ENCODE data around the gene UBE2U. TPM values are rescaled to one million over a fixed set of nuclear protein-coding genes. Genes with fewer than 3 reads are reported as not detected.

UBE2U gene
- total and polyA plus RNA-seq, 2 of the 4 experiments (the other 2 are of a cell fraction): not detected

- Histone ChIP-seq H3K4me1 (ENCODE audit: control insufficient read depth, insufficient read depth, low read length) (no peaks in the 10 kb centered on the region), H3K14ac (replicated peaks; ENCODE audit: low read depth, low read length) (no peak overlapping the region), H3K9ac (ENCODE audit: low read depth, low read length) (no peak overlapping the region), H3K36me3 (ENCODE audit: control insufficient read depth, insufficient read depth, low read length) (no peaks in the 10 kb centered on the region), H2BK120ac (ENCODE audit: low read depth, low read length) (no peak overlapping the region), H3K4ac (ENCODE audit: low read depth, low read length) (no peak overlapping the region), H3K27ac (ENCODE audit: insufficient read depth, low read length) (no peak overlapping the region), H2BK15ac (ENCODE audit: low read depth, low read length) (no peak overlapping the region), H2AFZ (replicated peaks; ENCODE audit: low read length, poor library complexity) (no peak overlapping the region), H4K5ac (ENCODE audit: low read depth, low read length) (no peak overlapping the region), H3K9me3 (ENCODE audit: control insufficient read depth, insufficient read depth, low read length) (no peaks in the 10 kb centered on the region; the same call in 1 of the 2 replicates), H4K91ac (ENCODE audit: insufficient read depth, low read depth, low read length) (no peak overlapping the region), H3K9me1 (ENCODE audit: insufficient read depth, low read length) (no peaks in the 10 kb centered on the region), H4K8ac (ENCODE audit: low read depth in 2 of 2, low read length in 2 of 2) (no peak overlapping the region), H3K4me2 (ENCODE audit: low read depth, low read length) (no peak overlapping the region), H4K20me1 (ENCODE audit: insufficient read depth, low read length) (no peaks in the 10 kb centered on the region), H3K23ac (ENCODE audit: low read depth, low read length) (no peak overlapping the region), H3K79me1 (ENCODE audit: low read depth in 1 of 2, low read length in 2 of 2) (no peaks in the 10 kb centered on the region), H3K18ac (ENCODE audit: low read depth, low read length) (no peak overlapping the region), H2AK5ac (ENCODE audit: low read depth, low read length) (no peak overlapping the region), H3K27me3 (ENCODE audit: control insufficient read depth, insufficient read depth, low read length) (peaks cover 2% of the 10 kb centered on the region; the same call in 1 of the 2 replicates), H2BK5ac (ENCODE audit: low read depth, low read length, poor library complexity, severe bottlenecking) (no peak overlapping the region), H2AK9ac (replicated peaks; ENCODE audit: low read depth, low read length, poor library complexity) (no peak overlapping the region), H3K56ac (ENCODE audit: extremely low read depth, insufficient read depth, low read length) (no peak overlapping the region), H2BK20ac (ENCODE audit: low read depth, low read length) (no peak overlapping the region), H3K4me3 (ENCODE audit: insufficient read depth, low read depth, low read length) (no peak overlapping the region)
- ChIA-PET POLR2A (ENCODE audit: unreplicated experiment) (no interaction called here), CTCF (no interaction called here)
- no TSS peak for BruUV-seq (replicated peaks)
- in situ Hi-C loops (cut with MboI; ENCODE audit: low sequenced_read_pairs): no loop called here
- dilution Hi-C loops (cut with HindIII; ENCODE audit: low sequenced_read_pairs, unreplicated experiment): no loop called here
- no peak for ATAC-seq (ENCODE audit: low read depth)
- no peak for DNase-seq
- 60% methylated on average over 2 of the region's 8 CpGs; no CpG with 5 or more reads in 1 of the 2 experiments for WGBS, 2 experiments (ENCODE audit: extremely low coverage in 2 of 2, insufficient read length in 1 of 2)
- intact Hi-C loops (cut with micrococcal nuclease): no loop called here
- TF ChIP-seq MAZ (IDR thresholded peaks at IDR 0.05; ENCODE audit: borderline replicate concordance, low read depth, low read length) (no peak), MAFK (IDR thresholded peaks at IDR 0.05; ENCODE audit: low read depth, low read length) (no peak), CTCF (conservative IDR thresholded peaks at IDR 0.05; ENCODE audit: low read depth, low read length) (no peak), BHLHE40 (IDR thresholded peaks at IDR 0.05; ENCODE audit: low read depth, low read length) (no peak), RAD21 (IDR thresholded peaks at IDR 0.05; ENCODE audit: low read length) (no peak), POLR2A (IDR thresholded peaks at IDR 0.05; ENCODE audit: low read depth, low read length) (no peak), USF2 (IDR thresholded peaks at IDR 0.05; ENCODE audit: low read depth, low read length) (no peak), RFX5 (IDR thresholded peaks at IDR 0.05; ENCODE audit: low read depth, low read length) (no peak), CEBPB (IDR thresholded peaks at IDR 0.05; ENCODE audit: low read depth, low read length) (no peak), CHD1 (IDR thresholded peaks at IDR 0.05; ENCODE audit: low read depth, low read length) (no peak)
Observed at GRCh38 chr1:64296459-64296858, 93.0 kb downstream of the UBE2U start.
